ENCODE measurements around the gene KIF26B. TPM values are rescaled to one million over a fixed set of nuclear protein-coding genes. Genes with fewer than 3 reads are reported as not detected.
A peak's percentile ranks its signal among the peaks of the same experiment; 100 is the strongest.

The KIF26B gene
- total and polyA plus RNA-seq, 8 donors = 0.27 to 4.5 (median 0.63) TPM

GRCh38 chr1:245687636-245688535 lies 533.1 kb downstream of the KIF26B start:
- Histone ChIP-seq H3K27me3 (no peaks in the 10 kb centered on the region), H3K4me1 (no peaks in the 10 kb centered on the region), H3K4me3 (peak overlapping the region in 1 of 4 donors; percentile 7), H3K27ac (no peak overlapping the region), H3K36me3 (no peaks in the 10 kb centered on the region), H3K9me3 (no peaks in the 10 kb centered on the region)
- no peak for DNase-seq
- FAIRE-seq = no peak
- WGBS, 2 donors = 50 to 59% methylated on average over 50 to 74 of the region's 74 CpGs
- intact Hi-C loops (cut with DNase I) = no loop called here
- ATAC-seq = peak in 3 of 4 donors; percentile 21 to 71 (median 42)
- no peak for TF ChIP-seq CTCF (IDR thresholded peaks at IDR 0.05)

- DNase-seq (peak in 1 of 6 donors; percentile 80), FAIRE-seq (no peak), ATAC-seq (no peak)
- Histone ChIP-seq H3K27me3 (no peaks in the 10 kb centered on the region), H3K4me1 (no peaks in the 10 kb centered on the region), H3K9me3 (no peaks in the 10 kb centered on the region), H3K36me3 (no peaks in the 10 kb centered on the region), H3K4me3 (no peak overlapping the region), H3K27ac (no peak overlapping the region)
- WGBS, 2 donors = 79 to 83% methylated on average over 58 to 63 of the region's 63 CpGs
- no peak for TF ChIP-seq CTCF (IDR thresholded peaks at IDR 0.05)
- intact Hi-C loops (cut with DNase I) = no loop called here
Observed at GRCh38 chr1:245688536-245689453, 534.0 kb downstream of the KIF26B start.

GRCh38 chr1:245690156-245690690 lies 535.4 kb downstream of the KIF26B start:
- intact Hi-C loops (cut with DNase I) = no loop called here
- no peaks in the 10 kb centered on the region for H3K36me3 ChIP-seq
- no peak for DNase-seq
- WGBS, 2 donors = 80 to 86% methylated on average over 9 of the region's 9 CpGs
- no peaks in the 10 kb centered on the region for H3K9me3 ChIP-seq
- peak in 1 of 4 donors; percentile 64 for ATAC-seq
- FAIRE-seq = no peak
- no peak overlapping the region for H3K27ac ChIP-seq
- TF ChIP-seq CTCF (IDR thresholded peaks at IDR 0.05) = no peak
- H3K4me1 ChIP-seq = no peaks in the 10 kb centered on the region
- no peak overlapping the region for H3K4me3 ChIP-seq
- no peaks in the 10 kb centered on the region for H3K27me3 ChIP-seq

- TF ChIP-seq CTCF (IDR thresholded peaks at IDR 0.05) = no peak
- Histone ChIP-seq H3K9me3 (no peaks in the 10 kb centered on the region), H3K27ac (no peak overlapping the region), H3K4me1 (no peaks in the 10 kb centered on the region), H3K27me3 (no peaks in the 10 kb centered on the region), H3K4me3 (no peak overlapping the region), H3K36me3 (no peaks in the 10 kb centered on the region)
- intact Hi-C loops (cut with DNase I) = no loop called here
- FAIRE-seq = no peak
- 39 to 54% methylated on average over 13 of the region's 13 CpGs for WGBS, 2 donors
- no peak for DNase-seq
- no peak for ATAC-seq
Observed at GRCh38 chr1:245690946-245691541, 536.3 kb downstream of the KIF26B start.

Measured in pancreas (tissue), 10 donors.